Caco-2 (cell line): Measurements from ENCODE around the gene KLHDC7B. TPM values are rescaled to one million over a fixed set of nuclear protein-coding genes. Genes with fewer than 3 reads are reported as not detected.
"Not testable (repeated sequence)": the region's sequence is repeated elsewhere in the genome, so short reads cannot be mapped to it uniquely, and the experiment has no call there.

Source experiments
- BruUV-seq: library from RNA; stranded (reverse); fragments of 400-500 nt; replicated peaks from 2 replicates; lab custom pipeline; 2021; lab: Mats Ljungman, UMichigan
- CTCF ChIA-PET: fragments of 300-600 bp; sonication (Branson Sonifier 250); formaldehyde crosslinking; loops from one replicate; lab custom pipeline; 2022; ENCODE audit warnings: antibody characterized with exemption; lab: Charles Lee
- POLR2A ChIA-PET: fragments of 300-600 bp; sonication (Branson Sonifier 250); formaldehyde crosslinking; loops from one replicate; lab custom pipeline; 2022; ENCODE audit warnings: antibody characterized with exemption; lab: Charles Lee
- DNase-seq, 2 experiments: peaks; one replicate each; pipeline versions ENCODE4 v3.0.0 to v3.0.0-alpha.2; 2020 to 2022
- H3K27me3 ChIP-seq: replicated peaks from 2 replicates; pipeline ENCODE4 v1.6.0; 2011; ENCODE audit warnings: low read length; ENCODE audit not compliant: control insufficient read depth, insufficient read depth
- H3K36me3 ChIP-seq: 2 replicates; pipeline ENCODE4 v1.5.1; 2011; ENCODE audit warnings: low read length; ENCODE audit not compliant: control insufficient read depth, insufficient read depth
- H3K4me1 ChIP-seq: fragments of 250-450 bp; sonication (Bioruptor Pico); 2 replicates; pipeline ENCODE4 v1.5.1; 2020; ENCODE audit warnings: mild to moderate bottlenecking
- H3K4me3 ChIP-seq: 2 replicates; pipeline ENCODE4 v1.5.1; 2011; ENCODE audit warnings: low read depth, mild to moderate bottlenecking, control low read depth, low read length
- H3K9me3 ChIP-seq: fragments of 250-450 bp; sonication (Bioruptor Pico); 2 replicates; pipeline ENCODE4 v1.5.1; 2020; ENCODE audit warnings: mild to moderate bottlenecking, moderate library complexity
- H3K27ac Mint-ChIP-seq: one replicate; pipeline ENCODE4 v1.8.0; 2022; ENCODE audit warnings: mixed read lengths; ENCODE audit not compliant: unreplicated experiment
- H3K27me3 Mint-ChIP-seq: one replicate; pipeline ENCODE4 v1.8.0; 2022; ENCODE audit warnings: mixed read lengths; ENCODE audit not compliant: insufficient read depth, unreplicated experiment
- H3K36me3 Mint-ChIP-seq: one replicate; pipeline ENCODE4 v1.8.0; 2022; ENCODE audit warnings: mild to moderate bottlenecking, mixed read lengths; ENCODE audit not compliant: insufficient read depth, unreplicated experiment
- H3K4me1 Mint-ChIP-seq: one replicate; pipeline ENCODE4 v1.8.0; 2022; ENCODE audit warnings: low read depth, mixed read lengths; ENCODE audit not compliant: unreplicated experiment
- H3K4me3 Mint-ChIP-seq: one replicate; pipeline ENCODE4 v1.8.0; 2022; ENCODE audit warnings: mild to moderate bottlenecking, moderate library complexity, mixed read lengths; ENCODE audit not compliant: unreplicated experiment
- H3K9me3 Mint-ChIP-seq: one replicate; pipeline ENCODE4 v1.8.0; 2022; ENCODE audit warnings: mixed read lengths; ENCODE audit not compliant: unreplicated experiment
- CTCF ChIP-seq, 2 experiments: fragments of 200-600 bp in 1 of 2; IDR thresholded peaks; 1 replicate in 1 of 2; 2 replicates in 1 of 2; pipeline versions ENCODE4 v1.5.1 to v1.8.0; 2011 to 2022; ENCODE audit warnings: antibody characterized with exemption in 1 of 2, control low read depth in 1 of 2, inconsistent platforms in 1 of 2, low read depth in 1 of 2, low read length in 1 of 2, mild to moderate bottlenecking in 1 of 2, moderate library complexity in 1 of 2; ENCODE audit not compliant: insufficient read depth in 1 of 2, severe bottlenecking in 1 of 2, unreplicated experiment in 1 of 2
- intact Hi-C: fragments of 100-400 bp; cut with micrococcal nuclease; formaldehyde crosslinking; loops from one replicate; pipeline ENCODE4 v1.10.0; 2022; ENCODE audit not compliant: unreplicated experiment
- total RNA-seq: library from RNA; stranded (reverse); gene quantifications from 2 replicates; pipeline ENCODE4 v1.2.3, GENCODE V29; 2022

Gene KLHDC7B
- total RNA-seq, 1 experiment from 2014 or later = 2.0 TPM

- H3K4me1 ChIP-seq = peaks cover 52% of the 10 kb centered on the region
- BruUV-seq = no TSS peak
- DNase-seq = no peak
- Mint-ChIP-seq H3K27me3 (no peaks in the 10 kb centered on the region), H3K9me3 (no peaks in the 10 kb centered on the region), H3K27ac (no peak overlapping the region), H3K36me3 (peaks cover 15% of the 10 kb centered on the region), H3K4me1 (peaks cover 32% of the 10 kb centered on the region), H3K4me3 (no peak overlapping the region)
- H3K9me3 ChIP-seq = no peaks in the 10 kb centered on the region
- CTCF ChIA-PET = interaction anchor here (1.2 kb wide), 1 partner anchor 10 kb away, joined by 3 read pairs; no protein-coding TSS in a partner anchor
- no peak overlapping the region for H3K4me3 ChIP-seq
- POLR2A ChIA-PET = interaction anchor here (0.7 kb wide), 1 partner anchor 9 kb away, joined by 11 read pairs; the partner anchor contains the start of gene KLHDC7B
- no peaks in the 10 kb centered on the region for H3K36me3 ChIP-seq
- no peaks in the 10 kb centered on the region for H3K27me3 ChIP-seq
- intact Hi-C loops = no loop called here
- TF ChIP-seq CTCF (IDR thresholded peaks at IDR 0.05; ENCODE audit: insufficient read depth in 1 of 2, low read depth in 1 of 2, low read length in 1 of 2, severe bottlenecking in 1 of 2, unreplicated experiment in 1 of 2) = no peak
Measured at GRCh38 chr22:50536226-50536625, 9.5 kb upstream of the KLHDC7B start.

- Histone ChIP-seq H3K9me3 (no peaks in the 10 kb centered on the region), H3K4me1 (peaks cover 45% of the 10 kb centered on the region), H3K4me3 (no peak overlapping the region), H3K36me3 (no peaks in the 10 kb centered on the region), H3K27me3 (no peaks in the 10 kb centered on the region)
- Mint-ChIP-seq H3K27ac (peak overlapping the region; percentile 2), H3K27me3 (no peaks in the 10 kb centered on the region), H3K4me3 (no peak overlapping the region), H3K36me3 (peaks cover 1% of the 10 kb centered on the region), H3K9me3 (no peaks in the 10 kb centered on the region), H3K4me1 (peaks cover 28% of the 10 kb centered on the region)
- BruUV-seq = no TSS peak
- ChIA-PET CTCF (no interaction called here), POLR2A (interaction anchor here (0.6 kb wide), 1 partner anchor 12 kb away, joined by 3 read pairs; the partner anchor contains the start of gene SCO2)
- no peak for TF ChIP-seq CTCF (IDR thresholded peaks at IDR 0.05; ENCODE audit: insufficient read depth in 1 of 2, low read depth in 1 of 2, low read length in 1 of 2, severe bottlenecking in 1 of 2, unreplicated experiment in 1 of 2)
- DNase-seq = no peak
- intact Hi-C loops = no loop called here
Measured at GRCh38 chr22:50537765-50538164, 7.9 kb upstream of the KLHDC7B start.

GRCh38 chr22:50540381-50540780 is 5.3 kb upstream of the KLHDC7B start:
- CTCF ChIA-PET = interaction anchor here (0.6 to 1.7 kb wide), 3 partner anchors 15 to 26 kb away, joined by 3 to 9 read pairs (median 3); partner anchors contain the start of genes SCO2 and SYCE3
- POLR2A ChIA-PET = no interaction called here
- no peak for TF ChIP-seq CTCF (IDR thresholded peaks at IDR 0.05; ENCODE audit: insufficient read depth in 1 of 2, low read depth in 1 of 2, low read length in 1 of 2, severe bottlenecking in 1 of 2, unreplicated experiment in 1 of 2)
- H3K36me3 ChIP-seq = no peaks in the 10 kb centered on the region
- H3K4me1 ChIP-seq = peaks cover 25% of the 10 kb centered on the region
- no peaks in the 10 kb centered on the region for H3K9me3 Mint-ChIP-seq
- H3K4me3 Mint-ChIP-seq = no peak overlapping the region
- H3K4me3 ChIP-seq = no peak overlapping the region
- H3K27me3 ChIP-seq = no peaks in the 10 kb centered on the region
- H3K27ac Mint-ChIP-seq = no peak overlapping the region
- peaks cover 6% of the 10 kb centered on the region for H3K36me3 Mint-ChIP-seq
- no TSS peak for BruUV-seq
- H3K27me3 Mint-ChIP-seq = no peaks in the 10 kb centered on the region
- peaks cover 7% of the 10 kb centered on the region for H3K4me1 Mint-ChIP-seq
- H3K9me3 ChIP-seq = no peaks in the 10 kb centered on the region
- no peak for DNase-seq
- intact Hi-C loops = no loop called here

- H3K36me3 ChIP-seq, DNase-seq, H3K27me3 ChIP-seq, H3K4me1 Mint-ChIP-seq, H3K9me3 Mint-ChIP-seq, BruUV-seq, H3K27ac Mint-ChIP-seq, H3K4me3 ChIP-seq, H3K36me3 Mint-ChIP-seq, H3K4me3 Mint-ChIP-seq, H3K9me3 ChIP-seq, H3K27me3 Mint-ChIP-seq, intact Hi-C loops, POLR2A ChIA-PET: not testable (repeated sequence)
- CTCF ChIA-PET = interaction anchor here (1.1 kb wide), 1 partner anchor 21 kb away, joined by 3 read pairs; the partner anchor contains the start of gene SYCE3
- peaks cover 25% of the 10 kb centered on the region for H3K4me1 ChIP-seq
Measured at GRCh38 chr22:50541667-50542026, 4.1 kb upstream of the KLHDC7B start.
